ENCODE data around the gene MC2R.

The MC2R gene

GRCh38 chr18:13890761-13891361, 24.5 kb downstream of the MC2R start:
- ChIA-PET CTCF (no interaction called here), POLR2A (ENCODE audit: low non-redundant PET) (no interaction called here)
- no peak overlapping the region for H3K27ac ChIP-seq
- TF ChIP-seq CTCF (conservative IDR thresholded peaks at IDR 0.05; ENCODE audit: low read depth): no peak
- DNase-seq (ENCODE audit: low spot score): no peak

GRCh38 chr18:13889671-13890070, 25.7 kb downstream of the MC2R start:
- peak; percentile 18 for DNase-seq (ENCODE audit: low spot score)
- H3K27ac ChIP-seq: no peak overlapping the region
- ChIA-PET CTCF (no interaction called here), POLR2A (ENCODE audit: low non-redundant PET) (no interaction called here)
- no peak for TF ChIP-seq CTCF (conservative IDR thresholded peaks at IDR 0.05; ENCODE audit: low read depth)

- no peak for DNase-seq (ENCODE audit: low spot score)
- ChIA-PET CTCF (no interaction called here), POLR2A (ENCODE audit: low non-redundant PET) (no interaction called here)
- TF ChIP-seq CTCF (conservative IDR thresholded peaks at IDR 0.05; ENCODE audit: low read depth): no peak
- H3K27ac ChIP-seq: no peak overlapping the region
These were observed 27.1 kb downstream of the MC2R start for GRCh38 chr18:13888191-13888716.

GRCh38 chr18:13885009-13885408, 30.3 kb downstream of the MC2R start:
- H3K27ac ChIP-seq: no peak overlapping the region
- no peak for DNase-seq (ENCODE audit: low spot score)
- CTCF ChIA-PET: no interaction called here
- no peak for TF ChIP-seq CTCF (conservative IDR thresholded peaks at IDR 0.05; ENCODE audit: low read depth)
- POLR2A ChIA-PET (ENCODE audit: low non-redundant PET): no interaction called here

DNA sequence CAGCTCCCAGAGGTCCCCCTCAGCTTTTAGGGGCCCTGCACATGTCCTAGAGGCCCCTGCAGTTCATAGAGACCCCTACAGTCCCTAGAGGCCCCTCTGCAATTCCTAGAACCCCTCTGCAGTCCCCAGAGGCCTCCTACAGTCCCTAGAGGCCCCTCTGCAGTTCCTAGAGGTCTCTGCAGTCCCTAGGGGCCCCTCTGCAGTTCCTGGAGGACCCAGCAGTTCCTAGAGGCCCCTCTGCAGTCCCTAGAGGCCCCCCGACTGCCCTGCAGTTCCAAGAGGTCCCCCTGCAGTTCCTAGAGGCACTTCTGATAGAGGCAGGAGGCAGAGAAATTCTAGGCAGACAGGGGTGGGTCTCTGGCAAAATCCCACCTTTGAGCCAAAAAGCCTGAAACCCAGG, 35.4 kb downstream of the MC2R start:
- no peak for TF ChIP-seq CTCF (conservative IDR thresholded peaks at IDR 0.05; ENCODE audit: low read depth)
- CTCF ChIA-PET: interaction anchor here (0.5 to 0.6 kb wide), 2 partner anchors 14 to 672 kb away, joined by 3 to 4 read pairs; no protein-coding TSS in a partner anchor
- DNase-seq (ENCODE audit: low spot score): no peak
- POLR2A ChIA-PET (ENCODE audit: low non-redundant PET): no interaction called here
- no peak overlapping the region for H3K27ac ChIP-seq

DNA sequence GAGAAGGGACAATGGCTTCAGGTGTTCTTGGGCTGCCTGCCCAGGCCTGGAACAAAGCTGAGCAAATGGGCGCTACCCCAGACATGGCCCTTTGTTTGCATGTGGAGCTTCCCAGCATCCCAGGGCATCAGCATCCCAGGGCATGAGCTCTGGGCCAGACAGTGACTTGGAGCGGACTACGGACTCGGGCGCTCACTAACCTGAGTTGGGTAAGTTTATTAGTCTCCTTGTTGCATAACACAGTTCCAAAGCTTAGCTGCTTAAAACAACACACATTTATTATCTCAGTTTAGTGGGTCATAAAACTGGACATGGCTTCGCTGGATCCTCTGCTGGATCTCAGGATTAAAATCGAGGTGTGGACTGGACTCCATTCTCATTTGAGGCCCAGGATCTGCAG, 35.8 kb downstream of the MC2R start:
- POLR2A ChIA-PET (ENCODE audit: low non-redundant PET): no interaction called here
- no peak for DNase-seq (ENCODE audit: low spot score)
- CTCF ChIA-PET: interaction anchor here (0.5 kb wide), 1 partner anchor 13 kb away, joined by 4 read pairs; no protein-coding TSS in a partner anchor
- no peak for TF ChIP-seq CTCF (conservative IDR thresholded peaks at IDR 0.05; ENCODE audit: low read depth)
- no peak overlapping the region for H3K27ac ChIP-seq

Measured in RWPE1 (cell line).